IMR-90 (cell line): ENCODE results near the gene FNDC3A.

ENCODE experiments used
- FOS ChIP-seq: fragments of 150-350 bp; IDR thresholded peaks from 2 replicates; pipeline ENCODE4 v1.6.1; 2016; ENCODE audit warnings: low read depth, low read length
- NFE2L2 ChIP-seq: fragments of 150-350 bp; IDR thresholded peaks from 2 replicates; pipeline ENCODE4 v1.6.1; 2016; ENCODE audit warnings: low read depth, mild to moderate bottlenecking, low read length
- POLR2A ChIP-seq: IDR thresholded peaks from 2 replicates; pipeline ENCODE4 v1.6.1; 2012; ENCODE audit warnings: mild to moderate bottlenecking, low read depth, low read length
- RCOR1 ChIP-seq: IDR thresholded peaks from 2 replicates; pipeline ENCODE4 v1.6.1; 2012; ENCODE audit warnings: mild to moderate bottlenecking, low read length, improper control_type of control experiment; ENCODE audit not compliant: insufficient replicate concordance
- SMC3 ChIP-seq: fragments of 150-350 bp; IDR thresholded peaks from 2 replicates; pipeline ENCODE4 v1.6.1; 2016; ENCODE audit warnings: low read depth, mild to moderate bottlenecking, antibody characterized with exemption, low read length, moderate library complexity
- TF ChIP-seq, protein P1 (sequence below): conservative IDR thresholded peaks from 2 replicates; pipeline ENCODE4 v1.5.1; 2012; ENCODE audit warnings: mild to moderate bottlenecking, low read depth, low read length, improper control_type of control experiment
- TF ChIP-seq, protein P2 (sequence below): fragments of 150-350 bp; IDR thresholded peaks from 2 replicates; pipeline ENCODE4 v1.6.1; 2017; ENCODE audit warnings: mild to moderate bottlenecking, antibody characterized with exemption, low read length, low read depth
- TF ChIP-seq, protein P3 (sequence below): fragments of 150-350 bp; IDR thresholded peaks from 2 replicates; pipeline ENCODE4 v1.6.1; 2016; ENCODE audit warnings: low read depth, mild to moderate bottlenecking, low read length, moderate library complexity, borderline replicate concordance

DNA sequence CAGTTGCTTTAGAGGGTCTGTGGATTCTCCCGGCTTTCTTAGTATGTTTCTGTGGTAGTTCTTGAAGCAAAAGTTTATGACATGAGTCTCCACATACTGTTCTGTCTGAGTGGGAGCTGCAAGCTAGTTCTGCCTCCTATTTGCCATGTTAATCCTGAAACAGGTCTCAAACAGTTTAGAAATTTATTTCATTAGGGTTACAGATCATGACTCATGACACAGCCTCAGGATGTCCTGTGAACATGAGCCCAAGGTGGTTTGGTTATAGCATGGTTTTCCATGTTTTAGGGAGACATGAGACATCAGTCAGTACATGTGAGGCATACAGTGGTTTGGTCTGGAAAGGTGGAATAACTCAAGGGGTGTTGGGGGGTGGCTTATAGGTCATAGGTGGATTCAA, 77.5 kb downstream of the FNDC3A start:
- TF ChIP-seq SMC3: no peak
- TF ChIP-seq, protein P1, sequence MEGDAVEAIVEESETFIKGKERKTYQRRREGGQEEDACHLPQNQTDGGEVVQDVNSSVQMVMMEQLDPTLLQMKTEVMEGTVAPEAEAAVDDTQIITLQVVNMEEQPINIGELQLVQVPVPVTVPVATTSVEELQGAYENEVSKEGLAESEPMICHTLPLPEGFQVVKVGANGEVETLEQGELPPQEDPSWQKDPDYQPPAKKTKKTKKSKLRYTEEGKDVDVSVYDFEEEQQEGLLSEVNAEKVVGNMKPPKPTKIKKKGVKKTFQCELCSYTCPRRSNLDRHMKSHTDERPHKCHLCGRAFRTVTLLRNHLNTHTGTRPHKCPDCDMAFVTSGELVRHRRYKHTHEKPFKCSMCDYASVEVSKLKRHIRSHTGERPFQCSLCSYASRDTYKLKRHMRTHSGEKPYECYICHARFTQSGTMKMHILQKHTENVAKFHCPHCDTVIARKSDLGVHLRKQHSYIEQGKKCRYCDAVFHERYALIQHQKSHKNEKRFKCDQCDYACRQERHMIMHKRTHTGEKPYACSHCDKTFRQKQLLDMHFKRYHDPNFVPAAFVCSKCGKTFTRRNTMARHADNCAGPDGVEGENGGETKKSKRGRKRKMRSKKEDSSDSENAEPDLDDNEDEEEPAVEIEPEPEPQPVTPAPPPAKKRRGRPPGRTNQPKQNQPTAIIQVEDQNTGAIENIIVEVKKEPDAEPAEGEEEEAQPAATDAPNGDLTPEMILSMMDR: no peak
- TF ChIP-seq, protein P2, sequence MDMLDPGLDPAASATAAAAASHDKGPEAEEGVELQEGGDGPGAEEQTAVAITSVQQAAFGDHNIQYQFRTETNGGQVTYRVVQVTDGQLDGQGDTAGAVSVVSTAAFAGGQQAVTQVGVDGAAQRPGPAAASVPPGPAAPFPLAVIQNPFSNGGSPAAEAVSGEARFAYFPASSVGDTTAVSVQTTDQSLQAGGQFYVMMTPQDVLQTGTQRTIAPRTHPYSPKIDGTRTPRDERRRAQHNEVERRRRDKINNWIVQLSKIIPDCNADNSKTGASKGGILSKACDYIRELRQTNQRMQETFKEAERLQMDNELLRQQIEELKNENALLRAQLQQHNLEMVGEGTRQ: no peak
- no peak for TF ChIP-seq RCOR1
- TF ChIP-seq, protein P3, sequence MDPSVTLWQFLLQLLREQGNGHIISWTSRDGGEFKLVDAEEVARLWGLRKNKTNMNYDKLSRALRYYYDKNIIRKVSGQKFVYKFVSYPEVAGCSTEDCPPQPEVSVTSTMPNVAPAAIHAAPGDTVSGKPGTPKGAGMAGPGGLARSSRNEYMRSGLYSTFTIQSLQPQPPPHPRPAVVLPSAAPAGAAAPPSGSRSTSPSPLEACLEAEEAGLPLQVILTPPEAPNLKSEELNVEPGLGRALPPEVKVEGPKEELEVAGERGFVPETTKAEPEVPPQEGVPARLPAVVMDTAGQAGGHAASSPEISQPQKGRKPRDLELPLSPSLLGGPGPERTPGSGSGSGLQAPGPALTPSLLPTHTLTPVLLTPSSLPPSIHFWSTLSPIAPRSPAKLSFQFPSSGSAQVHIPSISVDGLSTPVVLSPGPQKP: no peak
- no peak for TF ChIP-seq POLR2A
- TF ChIP-seq NFE2L2: no peak
- TF ChIP-seq FOS: no peak
